OCI-LY7 (cell line): ENCODE data around the gene FANCD2.

Experiments used
- EZH2phosphoT487 ChIP-seq: fragments of 200-600 bp; sonication (generic); IDR thresholded peaks from 2 replicates; pipeline ENCODE4 v1.6.1; 2018; ENCODE audit warnings: low read depth, borderline replicate concordance, mild to moderate bottlenecking, mixed run types, antibody characterized with exemption, low read length, moderate library complexity, mixed read lengths
- TF ChIP-seq, protein P1 (sequence below): fragments of 200-600 bp; sonication (generic); conservative IDR thresholded peaks from 2 replicates; pipeline ENCODE4 v1.5.1; 2014; ENCODE audit warnings: mild to moderate bottlenecking, antibody characterized with exemption, low read length, moderate library complexity, mixed read lengths

DNA sequence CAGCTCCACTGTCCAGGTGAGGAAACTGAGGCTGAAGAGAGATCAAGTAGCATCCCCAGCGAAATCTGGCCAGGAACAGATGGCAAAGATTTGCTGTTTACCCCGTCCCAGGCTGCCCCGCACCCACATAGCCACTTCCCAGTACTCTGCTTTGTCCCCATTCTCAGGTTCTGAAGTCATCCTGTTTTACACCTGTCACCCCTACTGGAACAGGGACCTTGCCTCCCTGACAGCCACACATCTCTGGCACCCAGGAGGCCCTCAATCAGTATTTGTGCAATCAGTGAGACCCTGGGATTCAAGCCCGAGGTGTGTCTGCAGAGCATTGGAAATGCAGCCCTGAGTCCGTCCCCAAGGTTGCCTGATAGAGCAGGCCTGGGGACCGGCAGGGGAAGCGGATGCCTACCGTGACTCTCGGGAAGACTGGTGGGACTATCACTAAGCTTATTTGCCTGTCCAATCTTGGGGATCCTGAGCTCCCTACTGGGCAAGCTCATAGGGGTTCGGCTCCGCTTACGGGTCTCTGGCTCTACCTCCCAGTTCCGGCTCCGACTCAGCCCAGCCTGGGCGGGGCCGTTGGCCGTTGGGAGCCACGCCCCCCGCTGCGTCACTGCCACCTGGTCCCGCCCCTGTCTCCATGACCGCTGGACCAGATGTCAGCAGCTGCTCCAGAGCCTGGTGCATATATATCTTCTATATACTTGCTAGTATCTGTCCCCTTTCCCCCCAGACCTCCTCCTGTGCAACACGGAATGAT is 17.5 kb upstream of the FANCD2 start:
- TF ChIP-seq, protein P1, sequence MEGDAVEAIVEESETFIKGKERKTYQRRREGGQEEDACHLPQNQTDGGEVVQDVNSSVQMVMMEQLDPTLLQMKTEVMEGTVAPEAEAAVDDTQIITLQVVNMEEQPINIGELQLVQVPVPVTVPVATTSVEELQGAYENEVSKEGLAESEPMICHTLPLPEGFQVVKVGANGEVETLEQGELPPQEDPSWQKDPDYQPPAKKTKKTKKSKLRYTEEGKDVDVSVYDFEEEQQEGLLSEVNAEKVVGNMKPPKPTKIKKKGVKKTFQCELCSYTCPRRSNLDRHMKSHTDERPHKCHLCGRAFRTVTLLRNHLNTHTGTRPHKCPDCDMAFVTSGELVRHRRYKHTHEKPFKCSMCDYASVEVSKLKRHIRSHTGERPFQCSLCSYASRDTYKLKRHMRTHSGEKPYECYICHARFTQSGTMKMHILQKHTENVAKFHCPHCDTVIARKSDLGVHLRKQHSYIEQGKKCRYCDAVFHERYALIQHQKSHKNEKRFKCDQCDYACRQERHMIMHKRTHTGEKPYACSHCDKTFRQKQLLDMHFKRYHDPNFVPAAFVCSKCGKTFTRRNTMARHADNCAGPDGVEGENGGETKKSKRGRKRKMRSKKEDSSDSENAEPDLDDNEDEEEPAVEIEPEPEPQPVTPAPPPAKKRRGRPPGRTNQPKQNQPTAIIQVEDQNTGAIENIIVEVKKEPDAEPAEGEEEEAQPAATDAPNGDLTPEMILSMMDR: no peak
- no peak for TF ChIP-seq EZH2phosphoT487
